ENCODE results near the gene KLHL2.
A peak's percentile ranks its signal among the peaks of the same experiment; 100 is the strongest.

Gene KLHL2

DNA sequence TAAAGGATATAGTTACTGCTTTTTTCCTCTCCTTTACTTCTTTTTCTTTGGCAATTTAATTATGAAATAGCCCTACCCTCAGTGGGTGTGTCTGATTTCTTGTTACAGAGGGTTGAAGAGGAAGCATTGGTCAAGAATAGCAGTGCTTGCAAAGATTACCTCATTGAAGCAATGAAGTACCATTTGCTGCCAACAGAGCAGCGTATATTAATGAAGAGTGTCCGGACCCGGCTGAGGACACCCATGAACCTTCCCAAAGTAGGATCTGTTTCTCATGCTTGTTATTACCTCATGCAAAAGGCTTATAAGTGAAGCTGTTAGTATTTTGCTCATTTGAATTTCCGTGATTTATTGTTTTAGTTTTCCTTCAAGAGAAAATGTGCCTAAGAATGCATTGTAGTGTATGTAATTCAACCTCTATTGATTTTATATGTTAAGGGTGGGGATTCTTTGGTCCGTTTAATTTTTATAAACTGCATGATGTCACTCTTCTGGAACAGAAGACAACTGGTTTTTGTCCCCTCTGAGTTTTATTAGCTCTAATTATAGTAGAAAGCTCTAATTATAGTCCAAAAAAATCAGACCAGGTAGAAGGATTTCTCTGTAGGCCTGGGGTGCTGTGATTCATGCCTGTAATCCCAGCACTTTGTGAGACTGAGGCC, 92.2 kb downstream of the KLHL2 start:
- no peak for FAIRE-seq
- TF ChIP-seq, protein P1, sequence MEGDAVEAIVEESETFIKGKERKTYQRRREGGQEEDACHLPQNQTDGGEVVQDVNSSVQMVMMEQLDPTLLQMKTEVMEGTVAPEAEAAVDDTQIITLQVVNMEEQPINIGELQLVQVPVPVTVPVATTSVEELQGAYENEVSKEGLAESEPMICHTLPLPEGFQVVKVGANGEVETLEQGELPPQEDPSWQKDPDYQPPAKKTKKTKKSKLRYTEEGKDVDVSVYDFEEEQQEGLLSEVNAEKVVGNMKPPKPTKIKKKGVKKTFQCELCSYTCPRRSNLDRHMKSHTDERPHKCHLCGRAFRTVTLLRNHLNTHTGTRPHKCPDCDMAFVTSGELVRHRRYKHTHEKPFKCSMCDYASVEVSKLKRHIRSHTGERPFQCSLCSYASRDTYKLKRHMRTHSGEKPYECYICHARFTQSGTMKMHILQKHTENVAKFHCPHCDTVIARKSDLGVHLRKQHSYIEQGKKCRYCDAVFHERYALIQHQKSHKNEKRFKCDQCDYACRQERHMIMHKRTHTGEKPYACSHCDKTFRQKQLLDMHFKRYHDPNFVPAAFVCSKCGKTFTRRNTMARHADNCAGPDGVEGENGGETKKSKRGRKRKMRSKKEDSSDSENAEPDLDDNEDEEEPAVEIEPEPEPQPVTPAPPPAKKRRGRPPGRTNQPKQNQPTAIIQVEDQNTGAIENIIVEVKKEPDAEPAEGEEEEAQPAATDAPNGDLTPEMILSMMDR (IDR thresholded peaks at IDR 0.05; ENCODE audit: insufficient read depth, missing control alignments) = no peak

DNA sequence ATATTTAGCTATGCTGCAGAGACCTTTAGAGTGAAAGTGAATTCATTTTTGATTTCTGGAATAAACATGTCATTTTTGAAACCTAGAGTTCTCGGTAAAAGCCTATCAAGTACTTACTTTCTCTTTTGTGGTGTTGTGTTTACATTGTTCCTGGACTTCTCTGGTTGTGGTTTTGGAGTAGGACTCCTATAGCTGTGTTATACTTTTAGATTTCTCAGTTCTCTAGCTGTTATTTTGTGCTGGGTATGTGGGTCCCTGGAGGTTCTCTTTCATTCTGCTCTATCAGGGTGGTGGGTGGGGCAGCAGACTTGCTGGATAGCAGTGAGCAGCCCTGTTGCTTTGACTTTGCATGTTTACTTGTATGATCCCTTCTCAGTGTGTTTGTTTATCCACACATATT, 94.5 kb downstream of the KLHL2 start:
- TF ChIP-seq, protein P1 (IDR thresholded peaks at IDR 0.05; ENCODE audit: insufficient read depth, missing control alignments) = no peak
- no peak for DNase-seq (ENCODE audit: insufficient read length, low spot score)
- no peak for FAIRE-seq

More for the DNA sequence above, 92.2 kb downstream of the KLHL2 start:
- DNase-seq (ENCODE audit: insufficient read length, low spot score) = no peak

DNA sequence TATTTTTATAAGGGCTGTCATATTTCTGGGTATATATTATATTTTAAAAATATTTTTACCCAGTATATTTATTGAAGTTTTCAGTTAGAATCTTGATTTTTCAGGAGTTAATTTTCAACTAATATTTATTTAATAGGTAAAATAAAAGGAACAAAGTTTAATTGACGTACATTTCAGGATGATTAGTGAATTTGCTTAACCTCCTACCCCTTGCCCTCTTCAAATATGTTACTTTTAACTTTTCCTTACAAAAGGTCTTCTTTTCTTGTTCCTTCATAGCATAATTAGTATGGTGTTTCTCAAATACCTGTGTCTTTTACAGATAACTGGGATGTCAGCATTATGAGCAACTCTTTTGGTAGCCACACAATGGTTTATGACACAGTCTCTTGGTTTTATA, 95.3 kb downstream of the KLHL2 start:
- FAIRE-seq (no peak), DNase-seq (ENCODE audit: insufficient read length, low spot score) (no peak)
- TF ChIP-seq, protein P1 (IDR thresholded peaks at IDR 0.05; ENCODE audit: insufficient read depth, missing control alignments) = no peak

DNA sequence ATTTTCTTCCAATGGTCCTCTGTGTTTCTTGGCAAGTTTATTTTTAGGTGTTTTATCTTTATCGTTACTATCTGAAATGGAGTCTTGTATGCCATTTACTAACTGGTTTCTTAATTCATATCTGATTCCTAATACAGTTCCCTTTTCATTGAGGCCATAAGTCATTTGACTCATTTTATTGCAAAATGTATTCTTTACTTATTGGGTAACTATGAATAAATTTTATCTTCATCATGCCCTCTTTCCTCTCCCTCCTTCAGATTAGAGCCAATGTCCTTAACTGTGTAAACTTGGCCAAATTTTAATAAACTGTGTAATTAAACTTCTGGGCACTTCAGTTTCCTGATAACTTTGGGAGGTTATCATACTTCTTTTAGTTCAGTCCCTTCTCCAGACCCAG, 100.8 kb downstream of the KLHL2 start:
- peak; percentile 21 for FAIRE-seq
- TF ChIP-seq, protein P1 (IDR thresholded peaks at IDR 0.05; ENCODE audit: insufficient read depth, missing control alignments) = no peak
- DNase-seq (ENCODE audit: insufficient read length, low spot score) = no peak

DNA sequence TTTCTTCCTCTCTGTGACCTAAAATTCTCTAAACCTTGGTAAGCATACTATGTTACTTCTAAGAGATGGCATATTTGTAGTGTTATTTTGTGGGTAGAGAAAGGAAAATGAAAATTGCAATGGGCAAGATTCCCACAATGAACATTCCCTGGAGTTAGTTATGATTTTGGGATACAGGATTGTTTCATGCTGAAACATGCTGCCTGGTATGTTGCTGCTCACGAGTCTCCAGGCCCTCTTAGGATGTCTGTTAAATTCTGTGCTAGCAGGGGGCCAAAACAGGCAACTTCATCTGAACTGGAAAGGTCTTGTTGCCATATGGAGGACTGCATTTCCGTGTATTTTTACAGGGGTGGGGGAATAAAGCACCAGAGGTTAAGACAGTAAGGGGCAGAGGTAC, 101.2 kb downstream of the KLHL2 start:
- FAIRE-seq = no peak
- DNase-seq (ENCODE audit: insufficient read length, low spot score) = no peak

DNA sequence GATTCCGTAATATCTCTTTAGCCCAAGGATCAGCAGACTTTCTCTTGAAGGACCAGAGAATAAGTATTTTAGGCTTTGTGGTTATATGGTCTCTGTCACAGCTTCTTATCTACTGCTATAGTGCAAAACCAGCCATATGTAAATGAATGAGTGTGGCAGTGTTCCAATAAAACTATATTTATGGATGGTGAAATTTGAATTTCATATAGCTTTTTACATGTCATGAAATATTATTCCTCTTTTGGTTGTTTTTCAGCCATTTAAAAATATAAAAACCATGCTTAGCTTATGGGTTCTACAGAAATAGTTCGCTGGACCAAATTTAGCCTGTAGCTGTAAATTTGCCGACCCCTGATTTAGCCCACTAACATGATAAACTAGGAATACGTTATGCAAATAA, 102.1 kb downstream of the KLHL2 start:
- DNase-seq (ENCODE audit: insufficient read length, low spot score) = no peak
- TF ChIP-seq, protein P1 (IDR thresholded peaks at IDR 0.05; ENCODE audit: insufficient read depth, missing control alignments) = no peak

More for the DNA sequence above, 101.2 kb downstream of the KLHL2 start:
- TF ChIP-seq, protein P1 (IDR thresholded peaks at IDR 0.05; ENCODE audit: insufficient read depth, missing control alignments) = no peak

DNA sequence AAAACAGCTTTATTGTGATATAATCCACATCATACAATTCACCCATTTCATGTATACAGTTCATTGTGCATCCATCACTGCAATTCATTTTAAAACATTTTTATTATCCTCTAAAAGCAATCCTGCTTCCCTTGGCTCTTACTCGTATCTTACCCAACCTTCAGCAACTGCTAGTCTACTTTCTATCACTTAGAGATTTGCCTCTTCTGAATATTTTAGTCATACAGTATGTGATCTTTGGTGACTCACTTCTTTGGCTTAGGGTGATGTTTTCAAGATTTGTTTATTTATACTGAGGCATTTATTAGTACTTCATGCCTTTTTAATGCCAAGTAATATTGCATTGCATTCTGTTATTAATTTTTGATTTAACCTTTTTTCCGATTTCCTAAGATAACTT, 105.1 kb downstream of the KLHL2 start:
- TF ChIP-seq, protein P1 (IDR thresholded peaks at IDR 0.05; ENCODE audit: insufficient read depth, missing control alignments) = no peak
- no peak for DNase-seq (ENCODE audit: insufficient read length, low spot score)
- FAIRE-seq = no peak

More for the DNA sequence above, 102.1 kb downstream of the KLHL2 start:
- no peak for FAIRE-seq

Measured in D721Med (cell line).